DND-41 (cell line): ENCODE results near the gene MPST.

Experiments used
- ATAC-seq: fragments of 200-7000 bp; cut with Tn5 transposase; 3 replicates; pipeline ENCODE4 v1.9.1; 2021; ENCODE audit warnings: low read depth; ENCODE audit not compliant: insufficient read depth
- DNase-seq: peaks from one replicate; pipeline ENCODE4 v3.0.0-alpha.2; 2020
- H2AFZ ChIP-seq: 2 replicates; pipeline ENCODE4 v1.6.0; 2012; ENCODE audit warnings: low read depth, low read length
- H3K27ac ChIP-seq: 2 replicates; pipeline ENCODE4 v1.5.1; 2012; ENCODE audit warnings: low read length, inconsistent platforms
- H3K27me3 ChIP-seq: fragments of 200-600 bp; sonication (generic); 2 replicates; pipeline ENCODE4 v1.6.0; 2012; ENCODE audit warnings: low read length, mild to moderate bottlenecking, inconsistent platforms; ENCODE audit not compliant: insufficient read depth, poor library complexity
- H3K36me3 ChIP-seq: 2 replicates; pipeline ENCODE4 v1.5.1; 2012; ENCODE audit warnings: low read length, inconsistent platforms; ENCODE audit not compliant: insufficient read depth
- H3K4me1 ChIP-seq: 2 replicates; pipeline ENCODE4 v1.5.1; 2012; ENCODE audit warnings: mild to moderate bottlenecking, low read length; ENCODE audit not compliant: insufficient read depth
- H3K4me2 ChIP-seq: 2 replicates; pipeline ENCODE4 v1.6.0; 2012; ENCODE audit warnings: mild to moderate bottlenecking, moderate library complexity, low read length, inconsistent platforms; ENCODE audit not compliant: insufficient read depth
- H3K4me3 ChIP-seq, 2 experiments: fragments of 200-600 bp in 1 of 2; shearing (Covaris generic) in 1 of 2; 2 replicates each; pipeline ENCODE4 v1.5.1; 2012 to 2016; ENCODE audit warnings: inconsistent platforms in 2 of 2, low read length in 2 of 2, mild to moderate bottlenecking in 2 of 2, low read depth in 1 of 2, moderate library complexity in 1 of 2
- H3K79me2 ChIP-seq: 2 replicates; pipeline ENCODE4 v1.6.0; 2012; ENCODE audit warnings: low read length, inconsistent platforms; ENCODE audit not compliant: insufficient read depth
- H3K9ac ChIP-seq: 2 replicates; pipeline ENCODE4 v1.6.0; 2012; ENCODE audit warnings: low read depth, mild to moderate bottlenecking, inconsistent platforms, low read length, moderate library complexity
- H3K9me3 ChIP-seq: 2 replicates; pipeline ENCODE4 v1.5.1; 2012; ENCODE audit warnings: low read length, moderate library complexity, mild to moderate bottlenecking, inconsistent platforms; ENCODE audit not compliant: insufficient read depth, severe bottlenecking
- H4K20me1 ChIP-seq: 2 replicates; pipeline ENCODE4 v1.6.0; 2012; ENCODE audit warnings: low read length; ENCODE audit not compliant: insufficient read depth
- CTCF ChIP-seq: IDR thresholded peaks from 2 replicates; pipeline ENCODE4 v1.5.1; 2012; ENCODE audit warnings: borderline replicate concordance, low read length, moderate library complexity, mild to moderate bottlenecking; ENCODE audit not compliant: poor library complexity, severe bottlenecking; ENCODE audit errors: extremely low read depth
- EZH2 ChIP-seq: IDR thresholded peaks from 3 replicates; pipeline ENCODE4 v1.6.1; 2012; ENCODE audit warnings: borderline replicate concordance, low read depth, mild to moderate bottlenecking, moderate library complexity, low read length, inconsistent platforms; ENCODE audit not compliant: severe bottlenecking

MPST gene

DNA sequence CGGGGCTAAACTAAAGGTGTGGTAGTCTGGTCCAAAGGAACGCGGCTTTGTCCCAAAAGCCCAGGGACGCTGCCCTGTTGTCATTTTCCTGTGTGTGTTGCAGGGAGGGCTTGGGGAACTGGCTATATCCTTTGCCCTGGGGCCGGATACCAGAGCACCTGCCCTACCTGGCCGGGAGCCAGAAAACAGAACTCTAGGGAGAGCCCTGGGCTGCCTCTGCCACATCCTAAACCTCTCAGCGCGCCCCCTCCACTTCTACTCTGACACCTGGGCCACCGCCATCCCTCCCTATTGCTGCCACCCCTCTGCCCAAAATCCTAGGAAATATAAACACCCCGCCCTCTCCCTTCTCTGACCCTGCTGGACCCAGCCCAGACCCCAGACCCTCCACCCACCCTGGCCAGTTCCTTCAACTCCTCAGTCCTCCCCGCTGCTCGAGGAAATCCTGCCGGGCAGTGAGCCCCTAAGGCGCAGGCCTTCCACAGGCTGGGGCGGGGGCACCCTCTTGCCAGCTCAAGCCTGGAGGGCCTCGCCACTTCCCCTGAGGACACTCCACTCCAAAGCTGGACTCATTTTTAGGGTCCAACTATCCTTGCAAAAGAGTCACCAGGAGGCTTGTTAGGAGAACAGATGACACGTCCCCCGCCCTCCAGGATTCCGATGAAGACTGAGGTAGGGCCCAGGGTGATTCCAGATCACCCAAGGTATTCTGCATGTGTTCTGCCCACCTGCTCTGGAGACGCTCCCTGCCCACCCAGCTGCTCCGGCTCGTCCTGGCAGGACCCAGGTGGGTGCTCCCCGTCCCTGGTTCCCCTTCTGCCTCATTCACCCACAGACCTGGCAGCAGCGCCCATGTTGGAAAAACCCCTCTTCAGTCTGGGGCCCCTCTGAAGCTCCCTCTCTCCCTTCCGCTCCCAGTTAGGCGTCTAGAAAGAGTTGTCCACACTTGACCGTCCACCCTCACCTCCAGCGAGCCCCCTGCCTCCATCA, 44.2 kb downstream of the MPST start:
- Histone ChIP-seq H3K79me2 (no peaks in the 10 kb centered on the region), H3K27ac (no peak overlapping the region), H3K27me3 (no peaks in the 10 kb centered on the region), H3K9me3 (no peaks in the 10 kb centered on the region), H3K4me3 (no peak overlapping the region), H2AFZ (no peak overlapping the region), H3K4me2 (no peak overlapping the region), H3K9ac (no peak overlapping the region), H3K36me3 (peaks cover 15% of the 10 kb centered on the region), H4K20me1 (peaks cover 7% of the 10 kb centered on the region; the same call in 1 of the 2 replicates), H3K4me1 (no peaks in the 10 kb centered on the region)
- DNase-seq (peak; percentile 23), ATAC-seq (0 out of 3 replicates have a peak, but pooled peaks have one; percentile 22)
- no peak for TF ChIP-seq CTCF
- no peak for TF ChIP-seq EZH2

DNA sequence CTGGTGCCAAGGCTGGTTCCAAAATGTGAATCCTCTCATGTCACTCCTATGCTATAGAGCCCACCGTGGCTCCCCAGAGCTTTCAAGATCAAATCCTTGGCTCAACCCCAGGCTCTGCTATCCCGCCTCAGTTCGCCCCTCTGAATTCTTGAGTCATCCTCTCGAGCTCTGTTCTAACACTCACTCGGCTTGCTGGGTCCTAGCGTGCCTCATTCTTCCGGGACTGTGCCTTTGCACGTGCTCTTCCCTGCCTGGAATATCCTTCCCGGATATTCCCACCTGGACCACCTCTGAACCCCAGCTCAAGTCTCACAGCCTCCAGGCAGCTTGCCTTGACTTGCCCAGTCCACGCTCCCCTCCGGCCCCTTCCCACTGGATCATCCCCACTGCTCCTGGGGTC, 45.0 kb downstream of the MPST start:
- peaks cover 7% of the 10 kb centered on the region for H3K36me3 ChIP-seq
- H3K27ac ChIP-seq, result no peak overlapping the region
- no peak overlapping the region for H3K9ac ChIP-seq
- no peaks in the 10 kb centered on the region for H3K27me3 ChIP-seq
- H3K4me3 ChIP-seq, result no peak overlapping the region
- ATAC-seq, result no peak
- no peaks in the 10 kb centered on the region for H3K9me3 ChIP-seq
- peaks cover 7% of the 10 kb centered on the region; the same call in 1 of the 2 replicates for H4K20me1 ChIP-seq
- no peak for DNase-seq
- H3K4me2 ChIP-seq, result no peak overlapping the region
- H3K4me1 ChIP-seq, result no peaks in the 10 kb centered on the region
- H2AFZ ChIP-seq, result no peak overlapping the region
- TF ChIP-seq CTCF, result no peak
- no peak for TF ChIP-seq EZH2
- H3K79me2 ChIP-seq, result no peaks in the 10 kb centered on the region

DNA sequence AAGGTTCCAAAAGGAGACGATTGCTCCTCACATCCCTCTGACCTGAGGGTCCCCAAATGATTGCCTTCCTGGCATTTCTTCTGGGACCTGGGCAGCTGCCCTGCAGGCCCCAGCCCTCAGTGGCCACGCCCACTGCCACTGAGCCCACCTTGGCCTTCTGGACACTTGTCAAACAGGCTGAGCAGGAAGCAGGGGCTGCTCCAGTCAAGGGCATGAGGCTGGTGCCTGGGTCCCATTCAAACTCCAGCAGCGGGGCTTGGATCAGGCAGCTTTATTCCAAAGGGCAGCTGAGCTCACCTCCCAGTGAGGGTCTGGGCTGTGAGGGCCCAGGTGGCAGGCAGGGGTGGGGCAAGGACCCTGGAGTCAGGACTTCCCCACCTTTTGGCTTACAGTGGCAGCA, 45.6 kb downstream of the MPST start:
- TF ChIP-seq CTCF (no peak), EZH2 (no peak)
- no peaks in the 10 kb centered on the region for H3K27me3 ChIP-seq
- H3K4me1 ChIP-seq, result no peaks in the 10 kb centered on the region
- H3K79me2 ChIP-seq, result no peaks in the 10 kb centered on the region
- H3K4me2 ChIP-seq, result no peak overlapping the region
- DNase-seq (no peak), ATAC-seq (no peak)
- no peaks in the 10 kb centered on the region for H3K9me3 ChIP-seq
- no peak overlapping the region for H2AFZ ChIP-seq
- 0 out of 2 replicates have a peak, but pooled peaks cover under 1% of the 10 kb centered on the region for H3K36me3 ChIP-seq
- no peak overlapping the region for H3K27ac ChIP-seq
- no peak overlapping the region for H3K4me3 ChIP-seq
- peaks cover 7% of the 10 kb centered on the region; the same call in 1 of the 2 replicates for H4K20me1 ChIP-seq
- no peak overlapping the region for H3K9ac ChIP-seq
